Stomach (tissue), 9 donors: Measurements from ENCODE around the gene AXIN2. TPM values are rescaled to one million over a fixed set of nuclear protein-coding genes. Genes with fewer than 3 reads are reported as not detected.

Experiments used
- DNase-seq, 2 donors: peaks; one replicate each; pipeline versions ENCODE4 v3.0.0 to v3.0.0-alpha.2; 2013 to 2019
- H3K27ac ChIP-seq, 5 donors: fragments of 200-600 bp in 4 of 5; sonication (generic) in 4 of 5; one replicate each; pipeline ENCODE4 v1.5.1; 2013 to 2019; ENCODE audit warnings: mild to moderate bottlenecking in 1 of 5, moderate library complexity in 1 of 5
- H3K27me3 ChIP-seq, 3 donors: fragments of 200-600 bp; sonication (generic); one replicate each; pipeline ENCODE4 v1.5.1; 2017 to 2019; ENCODE audit warnings: mixed run types in 1 of 3
- H3K36me3 ChIP-seq, 4 donors: fragments of 200-600 bp; sonication (generic); 1 replicate in 3 of 4; 2 replicates in 1 of 4; pipeline ENCODE4 v1.5.1; 2016 to 2019
- H3K4me1 ChIP-seq, 4 donors: fragments of 200-600 bp; sonication (generic); one replicate each; pipeline ENCODE4 v1.5.1; 2016 to 2019
- H3K4me3 ChIP-seq, 4 donors: fragments of 200-600 bp; sonication (generic) in 3 of 4; one replicate each; pipeline ENCODE4 v1.5.1; 2016 to 2019; ENCODE audit warnings: mild to moderate bottlenecking in 1 of 4
- H3K9me3 ChIP-seq, 4 donors: fragments of 200-600 bp; sonication (generic); one replicate each; pipeline ENCODE4 v1.5.1; 2016 to 2019
- CTCF ChIP-seq, 7 experiments: fragments of 450-650 bp in 4 of 7; fragments of 200-600 bp in 3 of 7; sonication (generic) in 3 of 7; IDR thresholded peaks; one replicate each; pipeline ENCODE4 v1.5.1; 2016 to 2019; ENCODE audit warnings: antibody characterized with exemption in 7 of 7, control low read depth in 2 of 7, mild to moderate bottlenecking in 1 of 7
- EP300 ChIP-seq: sonication (generic); formaldehyde crosslinking; IDR thresholded peaks from one replicate; pipeline ENCODE4 v1.6.1; 2017; ENCODE audit warnings: antibody characterized with exemption
- POLR2A ChIP-seq, 4 donors: fragments of 450-650 bp; IDR thresholded peaks; one replicate each; pipeline ENCODE4 v1.6.1; 2016; ENCODE audit warnings: antibody characterized with exemption in 4 of 4, control low read depth in 2 of 4, mild to moderate bottlenecking in 1 of 4, moderate library complexity in 1 of 4
- POLR2AphosphoS5 ChIP-seq, 3 donors: sonication (generic); formaldehyde crosslinking; IDR thresholded peaks; one replicate each; pipeline ENCODE4 v1.6.1; 2016; ENCODE audit warnings: antibody characterized with exemption in 3 of 3
- WGBS, 5 donors: extraction: QIAGEN DNeasy Blood & Tissue Kit in 3 of 5; methylation state at CpG; one replicate each; pipeline versions ENCODE4 v1.1.5 to v1.1.7; 2013 to 2018; 5-methylcytosine and 5-hydroxymethylcytosine counted together
- intact Hi-C: fragments of 100-400 bp; cut with DNase I; formaldehyde crosslinking; loops from one replicate; pipeline ENCODE4 v1.15.1; 2023; ENCODE audit warnings: low total_unique reads
- polyA plus RNA-seq, 3 donors: library from polyadenylated mRNA; stranded (reverse); fragments of 200-250 nt; gene quantifications; one replicate each; pipeline ENCODE4 v1.2.3, GENCODE V29; 2013
- total RNA-seq, 5 donors: library from RNA; depleted of rRNA; stranded (reverse); fragments of >200 nt; gene quantifications; one replicate each; pipeline versions ENCODE4 v1.1.0 to v1.2.3, GENCODE V29; 2014 to 2016
- donor health status: healthy with polysubstance abuse.
- donor health status: Bipolar disorder and iron deficiency.
- donor health status: healthy.

AXIN2 gene
- total and polyA plus RNA-seq, 8 donors = 2.7 to 46.9 (median 12.0) TPM

GRCh38 chr17:65519462-65519861 is 42.0 kb downstream of the AXIN2 start:
- H3K4me1 ChIP-seq = peaks cover 6 to 23% (median 12%) of the 10 kb centered on the region in 4 donors
- TF ChIP-seq POLR2AphosphoS5 (IDR thresholded peaks at IDR 0.05) = no peak
- no peak for TF ChIP-seq CTCF (IDR thresholded peaks at IDR 0.05)
- no peak for TF ChIP-seq POLR2A (IDR thresholded peaks at IDR 0.05)
- TF ChIP-seq EP300 = no peak
- no peaks in the 10 kb centered on the region for H3K27me3 ChIP-seq
- no peaks in the 10 kb centered on the region for H3K9me3 ChIP-seq
- intact Hi-C loops = no loop called here
- WGBS, 5 donors = 73 to 76% (median 74%) methylated on average over 3 of the region's 3 CpGs
- H3K4me3 ChIP-seq = no peak overlapping the region
- H3K36me3 ChIP-seq = no peaks in the 10 kb centered on the region
- no peak for DNase-seq
- no peak overlapping the region for H3K27ac ChIP-seq

DNA sequence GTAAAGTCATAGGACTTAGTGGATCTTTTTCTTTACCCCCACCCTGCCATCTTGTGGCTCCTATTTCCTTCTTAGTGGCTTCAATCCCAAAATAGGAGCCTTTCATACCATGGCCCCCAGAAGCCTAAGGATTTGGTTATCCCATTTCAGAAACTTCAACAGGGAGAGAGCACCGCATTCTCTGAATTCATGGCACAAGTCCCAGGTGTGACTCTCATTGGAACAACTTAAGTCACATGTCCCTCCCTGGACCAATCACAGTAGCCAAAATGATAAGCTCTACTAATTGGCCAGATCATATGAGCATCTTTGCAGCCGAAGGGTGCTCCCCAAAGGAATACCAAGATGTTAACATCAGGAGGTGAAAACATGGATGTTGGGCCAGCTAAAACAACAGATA is 43.2 kb downstream of the AXIN2 start:
- 82 to 91% (median 85%) methylated on average over 2 of the region's 2 CpGs for WGBS, 5 donors
- TF ChIP-seq POLR2A (IDR thresholded peaks at IDR 0.05) = no peak
- TF ChIP-seq EP300 = no peak
- TF ChIP-seq CTCF (IDR thresholded peaks at IDR 0.05) = no peak
- no peak for TF ChIP-seq POLR2AphosphoS5 (IDR thresholded peaks at IDR 0.05)
- H3K27ac ChIP-seq = no peak overlapping the region
- DNase-seq = no peak
- H3K9me3 ChIP-seq = no peaks in the 10 kb centered on the region
- peaks cover 6 to 18% (median 12%) of the 10 kb centered on the region in 4 donors for H3K4me1 ChIP-seq
- intact Hi-C loops = no loop called here
- no peaks in the 10 kb centered on the region for H3K36me3 ChIP-seq
- no peak overlapping the region for H3K4me3 ChIP-seq
- H3K27me3 ChIP-seq = no peaks in the 10 kb centered on the region

DNA sequence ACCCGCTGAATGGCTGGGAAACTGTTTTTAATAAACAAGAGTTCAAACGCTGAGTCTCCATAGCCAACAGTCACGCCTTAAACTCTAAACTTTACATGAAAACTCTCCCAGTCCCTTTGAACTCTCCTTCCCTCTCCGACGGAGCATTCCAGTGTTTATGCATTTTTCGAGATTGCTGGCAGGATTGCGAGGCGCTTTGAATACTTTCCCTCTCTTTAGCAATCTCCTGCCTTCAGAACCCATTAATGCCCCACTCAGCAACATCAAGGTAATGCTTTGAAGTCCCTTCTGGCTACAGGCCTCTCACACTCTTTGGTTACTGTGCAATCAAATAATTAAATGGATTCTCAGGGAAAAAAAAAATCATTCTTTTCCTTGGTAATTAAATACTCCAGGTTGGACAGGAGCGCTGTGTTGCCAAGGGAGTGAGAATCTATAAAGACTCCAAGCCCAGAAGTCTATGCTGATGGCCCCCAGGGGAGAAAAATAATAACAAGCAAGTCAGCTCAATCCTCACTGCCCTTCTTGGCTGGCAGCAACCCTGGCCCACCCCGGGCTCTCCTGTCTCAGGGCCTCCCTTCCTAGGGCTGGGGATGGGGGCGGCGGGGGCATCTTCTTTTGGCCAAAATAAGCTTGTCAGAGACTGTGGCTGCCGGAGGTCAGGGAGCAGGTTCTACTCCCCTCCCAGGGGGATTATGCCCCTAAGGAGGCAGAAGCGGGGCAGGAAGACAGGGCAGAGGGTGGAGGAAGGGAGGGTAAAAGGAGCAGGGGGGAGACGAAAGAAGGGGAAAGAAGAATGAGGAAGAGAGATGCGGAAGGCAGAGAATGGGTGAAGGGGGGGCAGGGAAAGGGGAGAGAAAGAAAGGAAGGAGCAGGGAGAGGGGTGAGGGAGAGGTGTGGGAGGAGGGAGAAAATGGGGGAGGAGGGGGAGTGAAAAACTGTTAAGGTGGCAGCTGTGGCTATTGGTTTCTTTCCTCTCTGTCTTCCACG is 45.2 kb downstream of the AXIN2 start:
- no peaks in the 10 kb centered on the region for H3K9me3 ChIP-seq
- DNase-seq = peak in 1 of 2 donors; percentile 82
- no peaks in the 10 kb centered on the region for H3K36me3 ChIP-seq
- no peaks in the 10 kb centered on the region for H3K27me3 ChIP-seq
- H3K27ac ChIP-seq = peak overlapping the region in 2 of 5 donors; percentile 26 to 52
- no peak for TF ChIP-seq EP300
- peak in 1 of 3 donors; percentile 32 for TF ChIP-seq POLR2AphosphoS5 (IDR thresholded peaks at IDR 0.05)
- H3K4me1 ChIP-seq = peaks cover 6 to 18% (median 12%) of the 10 kb centered on the region in 4 donors
- WGBS, 5 donors = 41 to 51% (median 50%) methylated on average over 15 to 17 of the region's 17 CpGs
- intact Hi-C loops = no loop called here
- no peak overlapping the region for H3K4me3 ChIP-seq

DNA sequence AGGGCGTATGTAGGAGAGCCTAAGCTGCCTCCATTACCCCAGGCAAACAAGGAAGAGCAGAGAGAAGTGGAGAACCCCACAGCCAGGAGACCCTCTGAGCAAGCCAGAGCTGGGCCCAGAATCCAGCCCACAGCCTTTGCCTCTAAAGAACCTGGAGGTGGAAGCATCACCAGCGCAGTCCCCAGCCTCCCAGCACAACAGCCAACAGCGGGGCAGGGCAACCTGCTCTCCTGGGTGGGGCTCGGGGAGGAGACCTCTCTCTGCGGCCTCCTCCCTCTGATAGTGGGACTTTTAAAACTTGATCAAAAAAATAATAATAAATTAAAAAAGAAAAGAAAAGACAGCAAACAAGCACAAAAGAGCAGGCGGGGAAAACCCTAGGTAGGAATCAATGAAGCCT is 45.9 kb downstream of the AXIN2 start:
- DNase-seq = no peak
- TF ChIP-seq POLR2A (IDR thresholded peaks at IDR 0.05) (no peak), EP300 (no peak), POLR2AphosphoS5 (IDR thresholded peaks at IDR 0.05) (no peak), CTCF (IDR thresholded peaks at IDR 0.05) (no peak)
- Histone ChIP-seq H3K4me3 (no peak overlapping the region), H3K36me3 (no peaks in the 10 kb centered on the region), H3K4me1 (peaks cover 6 to 18% (median 12%) of the 10 kb centered on the region in 4 donors), H3K27ac (peak overlapping the region in 2 of 5 donors; percentile 26 to 52), H3K9me3 (no peaks in the 10 kb centered on the region), H3K27me3 (no peaks in the 10 kb centered on the region)
- intact Hi-C loops = no loop called here
- WGBS, 5 donors = 59 to 79% (median 66%) methylated on average over 6 of the region's 6 CpGs
